Esophagus squamous epithelium (tissue), 4 donors: ENCODE data around the gene OLFML2A.
"Not testable (repeated sequence)": the region's sequence is repeated elsewhere in the genome, so short reads cannot be mapped to it uniquely, and the experiment has no call there.

Source experiments
- CTCF ChIP-seq, 6 experiments: fragments of 450-650 bp in 4 of 6; fragments of 200-600 bp in 2 of 6; sonication (generic) in 2 of 6; IDR thresholded peaks; one replicate each; pipeline ENCODE4 v1.5.1; 2016 to 2019; ENCODE audit warnings: antibody characterized with exemption in 6 of 6, mild to moderate bottlenecking in 4 of 6, moderate library complexity in 4 of 6
- POLR2A ChIP-seq, 4 donors: fragments of 450-650 bp; IDR thresholded peaks; one replicate each; pipeline ENCODE4 v1.6.1; 2017; ENCODE audit warnings: antibody characterized with exemption in 4 of 4, mild to moderate bottlenecking in 4 of 4, moderate library complexity in 3 of 4

- not testable (repeated sequence) for TF ChIP-seq CTCF, POLR2A (IDR thresholded peaks at IDR 0.05)
Measured at GRCh38 chr9:124846467-124846866, 69.5 kb downstream of the OLFML2A start.
